Measurements from ENCODE around the gene ERG.

Gene ERG

GRCh38 chr21:38472412-38473108, 25.7 kb downstream of the ERG start:
- DNase-seq: no peak

- DNase-seq: no peak
Measured at GRCh38 chr21:38471766-38472165, 26.5 kb downstream of the ERG start.

GRCh38 chr21:38470755-38471154, 27.5 kb downstream of the ERG start:
- no peak for DNase-seq

GRCh38 chr21:38469642-38470041, 28.6 kb downstream of the ERG start:
- no peak for DNase-seq

- DNase-seq: no peak
Measured at GRCh38 chr21:38468989-38469388, 29.3 kb downstream of the ERG start.

GRCh38 chr21:38467911-38468310, 30.4 kb downstream of the ERG start:
- no peak for DNase-seq

- DNase-seq: no peak
Measured at GRCh38 chr21:38467374-38467773, 30.9 kb downstream of the ERG start.

GRCh38 chr21:38460171-38460742, 38.0 kb downstream of the ERG start:
- no peak for DNase-seq

GRCh38 chr21:38459490-38459889, 38.8 kb downstream of the ERG start:
- no peak for DNase-seq

- no peak for DNase-seq
Measured at GRCh38 chr21:38455403-38455802, 42.9 kb downstream of the ERG start.

GRCh38 chr21:38454702-38455101, 43.6 kb downstream of the ERG start:
- no peak for DNase-seq

GRCh38 chr21:38454161-38454560, 44.1 kb downstream of the ERG start:
- DNase-seq: no peak

GRCh38 chr21:38448671-38449385, 49.4 kb downstream of the ERG start:
- DNase-seq: no peak

- no peak for DNase-seq
Measured at GRCh38 chr21:38447611-38448010, 50.7 kb downstream of the ERG start.

GRCh38 chr21:38444691-38445090, 53.6 kb downstream of the ERG start:
- no peak for DNase-seq

- DNase-seq: no peak
Measured at GRCh38 chr21:38443110-38443509, 55.2 kb downstream of the ERG start.

- no peak for DNase-seq
Measured at GRCh38 chr21:38441153-38441552, 57.1 kb downstream of the ERG start.

- DNase-seq: no peak
Measured at GRCh38 chr21:38440746-38441145, 57.5 kb downstream of the ERG start.

GRCh38 chr21:38439957-38440356, 58.3 kb downstream of the ERG start:
- no peak for DNase-seq

- DNase-seq: no peak
Measured at GRCh38 chr21:38439426-38439825, 58.9 kb downstream of the ERG start.

- DNase-seq: no peak
Measured at GRCh38 chr21:38438462-38438893, 59.8 kb downstream of the ERG start.

- no peak for DNase-seq
Measured at GRCh38 chr21:38436341-38436740, 61.9 kb downstream of the ERG start.

- no peak for DNase-seq
Measured at GRCh38 chr21:38434913-38435533, 63.3 kb downstream of the ERG start.

GRCh38 chr21:38433471-38433870, 64.8 kb downstream of the ERG start:
- no peak for DNase-seq

Data from right forelimb (tissue), 1 donor.